HCT116 (cell line): ENCODE measurements around the gene VPS35L. TPM values are rescaled to one million over a fixed set of nuclear protein-coding genes. Genes with fewer than 3 reads are reported as not detected.

Experiments used
- ATAC-seq: fragments of 200-7000 bp; cut with Tn5 transposase; 2 replicates; pipeline ENCODE4 v1.9.1; 2020; ENCODE audit warnings: mild to moderate bottlenecking, moderate library complexity
- BruUV-seq: library from RNA; stranded (reverse); fragments of 400-500 nt; replicated peaks from 2 replicates; lab custom pipeline; 2021; lab: Mats Ljungman, UMichigan
- CTCF ChIA-PET: fragments of 300-600 bp; sonication (Branson Sonifier 250); formaldehyde crosslinking; loops from one replicate; lab custom pipeline; 2021; ENCODE audit warnings: antibody characterized with exemption; lab: Charles Lee
- POLR2A ChIA-PET: fragments of 300-600, 350-600 bp; sonication (Branson Sonifier 250); formaldehyde crosslinking; loops from one replicate; lab custom pipeline; 2021; ENCODE audit warnings: antibody characterized with exemption; lab: Charles Lee
- RAD21 ChIA-PET, 2 experiments: fragments of 300-600 bp; sonication (Branson Sonifier 250); formaldehyde crosslinking; loops; one replicate each; lab custom pipeline; 2023; ENCODE audit warnings: low total read pairs in 2 of 2; ENCODE audit not compliant: uncharacterized antibody in 2 of 2, unreplicated experiment in 2 of 2, low non-redundant PET in 1 of 2; lab: Charles Lee
- DNase-seq: peaks from one replicate; pipeline ENCODE4 v3.0.0-alpha.2; 2010; ENCODE audit warnings: low read depth, low spot score
- H2AFZ ChIP-seq: fragments of 200-600 bp; shearing (Covaris generic), sonication (generic); 2 replicates; pipeline ENCODE4 v1.6.1; 2017; ENCODE audit warnings: low read depth, mixed run types, mixed read lengths, antibody characterized with exemption, low read length; ENCODE audit not compliant: poor library complexity, severe bottlenecking
- H3K27ac ChIP-seq: 2 replicates; pipeline ENCODE4 v1.5.1; 2012; ENCODE audit warnings: low read depth, low read length
- H3K27me3 ChIP-seq: fragments of 200-600 bp; sonication (generic); 2 replicates; pipeline ENCODE4 v1.6.1; 2016; ENCODE audit warnings: mixed run types, low read length, mixed read lengths; ENCODE audit not compliant: insufficient read depth
- H3K36me3 ChIP-seq, 2 experiments: fragments of 200-500 bp in 1 of 2; fragments of 200-600 bp in 1 of 2; sonication (Bioruptor generic) in 1 of 2; sonication (generic) in 1 of 2; 2 replicates each; pipeline versions ENCODE4 v1.5.1 to v1.6.1; 2014 to 2016; ENCODE audit warnings: low read length in 2 of 2, inconsistent platforms in 1 of 2, mixed read lengths in 1 of 2, mixed run types in 1 of 2; ENCODE audit not compliant: insufficient read depth in 2 of 2, control insufficient read depth in 1 of 2
- H3K4me1 ChIP-seq, 2 experiments: fragments of 200-600 bp in 1 of 2; sonication (generic) in 1 of 2; 2 replicates each; pipeline versions ENCODE4 v1.5.1 to v1.6.1; 2012 to 2017; ENCODE audit warnings: low read length in 2 of 2, inconsistent platforms in 1 of 2, mild to moderate bottlenecking in 1 of 2, mixed read lengths in 1 of 2, mixed run types in 1 of 2, moderate library complexity in 1 of 2; ENCODE audit not compliant: insufficient read depth in 2 of 2, control insufficient read depth in 1 of 2
- H3K4me2 ChIP-seq: fragments of 200-600 bp; sonication (generic); 2 replicates; pipeline ENCODE4 v1.6.1; 2017; ENCODE audit warnings: mixed run types, low read length, mixed read lengths
- H3K4me3 ChIP-seq, 2 experiments: fragments of 200-600 bp in 1 of 2; sonication (generic) in 1 of 2; replicated peaks in 1 of 2; 2 replicates each; pipeline ENCODE4 v1.5.1; 2011 to 2016; ENCODE audit warnings: low read length in 2 of 2, control low read depth in 1 of 2, low read depth in 1 of 2, mild to moderate bottlenecking in 1 of 2, mixed read lengths in 1 of 2, mixed run types in 1 of 2
- H3K79me2 ChIP-seq: fragments of 200-600 bp; sonication (generic); 2 replicates; pipeline ENCODE4 v1.6.1; 2017; ENCODE audit warnings: mild to moderate bottlenecking, mixed run types, low read length, moderate library complexity, mixed read lengths; ENCODE audit not compliant: insufficient read depth
- H3K9ac ChIP-seq: fragments of 200-600 bp; sonication (generic); 2 replicates; pipeline ENCODE4 v1.6.1; 2016; ENCODE audit warnings: low read length, mixed read lengths
- H3K9me2 ChIP-seq: fragments of 200-600 bp; sonication (generic), shearing (Covaris generic); 2 replicates; pipeline ENCODE4 v1.6.1; 2017; ENCODE audit warnings: mixed run types, mild to moderate bottlenecking, moderate library complexity; ENCODE audit not compliant: insufficient read depth
- H3K9me3 ChIP-seq, 2 experiments: fragments of 200-500 bp in 1 of 2; fragments of 200-600 bp in 1 of 2; sonication (Bioruptor generic) in 1 of 2; sonication (generic) in 1 of 2; 2 replicates each; pipeline ENCODE4 v1.6.1; 2014 to 2017; ENCODE audit warnings: low read length in 2 of 2, mixed read lengths in 2 of 2, inconsistent platforms in 1 of 2, low read depth in 1 of 2, mild to moderate bottlenecking in 1 of 2, mixed run types in 1 of 2, moderate library complexity in 1 of 2; ENCODE audit not compliant: control insufficient read depth in 1 of 2, insufficient read depth in 1 of 2
- H4K20me1 ChIP-seq: fragments of 200-600 bp; sonication (generic), shearing (Covaris generic); 2 replicates; pipeline ENCODE4 v1.6.1; 2017; ENCODE audit warnings: mixed run types, mild to moderate bottlenecking, moderate library complexity; ENCODE audit not compliant: insufficient read depth
- ATF3 ChIP-seq: IDR thresholded peaks from 2 replicates; pipeline ENCODE4 v1.6.1; 2012
- CBX3 ChIP-seq: IDR thresholded peaks from 2 replicates; pipeline ENCODE4 v1.6.1; 2012; ENCODE audit warnings: low read depth
- CEBPB ChIP-seq: IDR thresholded peaks from 2 replicates; pipeline ENCODE4 v1.6.1; 2012; ENCODE audit warnings: low read depth
- CTCF ChIP-seq, 3 experiments: fragments of 200-600 bp in 1 of 3; sonication (generic) in 1 of 3; IDR thresholded peaks in 2 of 3; conservative IDR thresholded peaks in 1 of 3; 2 replicates each; pipeline ENCODE4 v1.5.1; 2012 to 2017; ENCODE audit warnings: low read depth in 2 of 3, low read length in 2 of 3, antibody characterized with exemption in 1 of 3, borderline replicate concordance in 1 of 3, control low read depth in 1 of 3, mild to moderate bottlenecking in 1 of 3, mixed read lengths in 1 of 3, mixed run types in 1 of 3, moderate library complexity in 1 of 3; ENCODE audit not compliant: insufficient read depth in 1 of 3
- EGR1 ChIP-seq: IDR thresholded peaks from 2 replicates; pipeline ENCODE4 v1.6.1; 2012; ENCODE audit warnings: low read depth
- EZH2phosphoT487 ChIP-seq: fragments of 200-600 bp; IDR thresholded peaks from 2 replicates; pipeline ENCODE4 v1.6.1; 2018; ENCODE audit warnings: antibody characterized with exemption, borderline replicate concordance
- POLR2AphosphoS5 ChIP-seq: IDR thresholded peaks from 2 replicates; pipeline ENCODE4 v1.6.1; 2011; ENCODE audit warnings: mild to moderate bottlenecking, low read depth, low read length, moderate library complexity
- SIN3A ChIP-seq: IDR thresholded peaks from 2 replicates; pipeline ENCODE4 v1.6.1; 2012; ENCODE audit warnings: low read depth
- SP1 ChIP-seq: IDR thresholded peaks from 2 replicates; pipeline ENCODE4 v1.6.1; 2012; ENCODE audit warnings: low read depth
- YY1 ChIP-seq: IDR thresholded peaks from 2 replicates; pipeline ENCODE4 v1.6.1; 2011; ENCODE audit warnings: low read length, low read depth, moderate library complexity, mild to moderate bottlenecking; ENCODE audit not compliant: insufficient replicate concordance; ENCODE audit errors: extremely low read depth
- ZFX ChIP-seq: fragments of 450-650 bp; IDR thresholded peaks from 2 replicates; pipeline ENCODE4 v1.6.1; 2017
- ZNF274 ChIP-seq: fragments of 200-500 bp; sonication (Bioruptor generic); IDR thresholded peaks from 2 replicates; pipeline ENCODE4 v1.6.1; 2014; ENCODE audit warnings: mild to moderate bottlenecking, low read depth, low read length, inconsistent platforms
- intact Hi-C: fragments of 100-400 bp; cut with micrococcal nuclease; formaldehyde crosslinking; loops from 2 replicates; pipeline ENCODE4 v1.10.0; 2022
- total RNA-seq: library from RNA; stranded (reverse); gene quantifications from one replicate; pipeline ENCODE4 v1.2.1, GENCODE V29; 2021; ENCODE audit not compliant: unreplicated experiment

The VPS35L gene
- total RNA-seq, 1 experiment from 2014 or later: 21.4 TPM

GRCh38 chr16:19722269-19722952, 166.9 kb downstream of the VPS35L start:
- Histone ChIP-seq H3K27ac (no peak overlapping the region), H4K20me1 (no peaks in the 10 kb centered on the region), H3K9me3 (no peaks in the 10 kb centered on the region), H3K36me3 (no peaks in the 10 kb centered on the region), H3K4me2 (no peak overlapping the region), H3K79me2 (peaks cover 27% of the 10 kb centered on the region), H3K27me3 (no peaks in the 10 kb centered on the region), H2AFZ (no peak overlapping the region), H3K4me3 (no peak overlapping the region), H3K4me1 (peaks cover 0 to 8% of the 10 kb centered on the region in 2 experiments; a peak in 2 of 4 replicates), H3K9me2 (no peaks in the 10 kb centered on the region), H3K9ac (no peak overlapping the region)
- no peak for TF ChIP-seq POLR2AphosphoS5
- TF ChIP-seq YY1: no peak
- ATAC-seq: no peak
- ChIA-PET CTCF (no interaction called here), RAD21 (no interaction called here), POLR2A (no interaction called here)
- no peak for DNase-seq
- no TSS peak for BruUV-seq
- intact Hi-C loops: no loop called here

- POLR2A ChIA-PET: no interaction called here
- H3K9ac ChIP-seq: no peak overlapping the region
Measured at GRCh38 chr16:19722981-19723380, 167.5 kb downstream of the VPS35L start.

More at GRCh38 chr16:19722981-19723380, 167.5 kb downstream of the VPS35L start:
- RAD21 ChIA-PET: no interaction called here
- intact Hi-C loops: no loop called here
- TF ChIP-seq EGR1 (no peak), CBX3 (no peak), ZNF274 (no peak), SIN3A (no peak), ATF3 (no peak), CTCF (IDR thresholded peaks at IDR 0.05 in 2 of 3, conservative IDR thresholded peaks at IDR 0.05 in 1 of 3; ENCODE audit: borderline replicate concordance in 1 of 3, insufficient read depth in 1 of 3, low read depth in 2 of 3, low read length in 2 of 3) (no peak), SP1 (no peak), ZFX (no peak), CEBPB (no peak), EZH2phosphoT487 (no peak), YY1 (no peak)
- TF ChIP-seq, all 23 proteins: peak for 0
- ATAC-seq: no peak
- H3K4me2 ChIP-seq: no peak overlapping the region
- H3K9me2 ChIP-seq: no peaks in the 10 kb centered on the region
- no peak overlapping the region for H2AFZ ChIP-seq
- H3K36me3 ChIP-seq: no peaks in the 10 kb centered on the region
- no peaks in the 10 kb centered on the region for H3K9me3 ChIP-seq
- H3K27me3 ChIP-seq: no peaks in the 10 kb centered on the region
- CTCF ChIA-PET: no interaction called here
- H3K4me1 ChIP-seq: peaks cover 0 to 8% of the 10 kb centered on the region in 2 experiments; a peak in 2 of 4 replicates
- no TSS peak for BruUV-seq
- H3K4me3 ChIP-seq: no peak overlapping the region
- DNase-seq: no peak
- H4K20me1 ChIP-seq: no peaks in the 10 kb centered on the region
- H3K27ac ChIP-seq: no peak overlapping the region
- H3K79me2 ChIP-seq: peaks cover 21% of the 10 kb centered on the region
